CD14-positive monocyte (primary cell): Measurements from ENCODE around the gene SDK1. TPM values are rescaled to one million over a fixed set of nuclear protein-coding genes. Genes with fewer than 3 reads are reported as not detected.

ENCODE experiments used
- DNase-seq, 3 donors: peaks; one replicate each; pipeline ENCODE4 v3.0.0-alpha.2; 2011 to 2022
- H2AFZ ChIP-seq: 2 replicates; pipeline ENCODE4 v1.6.0; 2012; ENCODE audit warnings: mild to moderate bottlenecking, low read depth, low read length, inconsistent platforms; ENCODE audit not compliant: insufficient read depth, poor library complexity, severe bottlenecking
- H3K27ac ChIP-seq, 2 donors: 1 replicate in 1 of 2; 2 replicates in 1 of 2; pipeline ENCODE4 v1.5.1; 2012 to 2013; ENCODE audit warnings: low read length in 2 of 2, control low read depth in 1 of 2, inconsistent platforms in 1 of 2, low read depth in 1 of 2, mild to moderate bottlenecking in 1 of 2
- H3K27me3 ChIP-seq, 2 donors: one replicate each; pipeline versions ENCODE4 v1.6.0 to v1.6.1; 2011 to 2013; ENCODE audit warnings: low read length in 2 of 2; ENCODE audit not compliant: control insufficient read depth in 2 of 2, insufficient read depth in 2 of 2
- H3K36me3 ChIP-seq, 2 donors: replicated peaks in 1 of 2; 1 replicate in 1 of 2; 2 replicates in 1 of 2; pipeline versions ENCODE4 v1.5.1 to v1.6.1; 2012 to 2013; ENCODE audit warnings: low read length in 2 of 2, control low read depth in 1 of 2, inconsistent platforms in 1 of 2, mild to moderate bottlenecking in 1 of 2; ENCODE audit not compliant: insufficient read depth in 2 of 2, control insufficient read depth in 1 of 2
- H3K4me1 ChIP-seq, 2 donors: 1 replicate in 1 of 2; 2 replicates in 1 of 2; pipeline versions ENCODE4 v1.5.1 to v1.6.1; 2012 to 2013; ENCODE audit warnings: low read length in 2 of 2, control low read depth in 1 of 2, inconsistent platforms in 1 of 2, mild to moderate bottlenecking in 1 of 2, moderate library complexity in 1 of 2; ENCODE audit not compliant: insufficient read depth in 2 of 2, control insufficient read depth in 1 of 2
- H3K4me2 ChIP-seq: replicated peaks from 2 replicates; pipeline ENCODE3; 2012; ENCODE audit warnings: low read length, moderate library complexity, mild to moderate bottlenecking; ENCODE audit not compliant: poor library complexity, severe bottlenecking; ENCODE audit errors: extremely low read depth
- H3K4me3 ChIP-seq, 3 experiments: fragments of 200-600 bp in 1 of 3; sonication (generic) in 1 of 3; replicated peaks in 1 of 3; 1 replicate in 2 of 3; 2 replicates in 1 of 3; pipeline ENCODE4 v1.5.1; 2011 to 2013; ENCODE audit warnings: low read length in 3 of 3, mild to moderate bottlenecking in 3 of 3, control low read depth in 2 of 3, low read depth in 2 of 3, inconsistent platforms in 1 of 3, moderate library complexity in 1 of 3
- H3K79me2 ChIP-seq: 2 replicates; pipeline ENCODE4 v1.6.0; 2012; ENCODE audit warnings: mild to moderate bottlenecking, control low read depth, inconsistent platforms, low read length, moderate library complexity; ENCODE audit not compliant: insufficient read depth
- H3K9ac ChIP-seq: 2 replicates; pipeline ENCODE4 v1.6.0; 2017; ENCODE audit warnings: low read length, mild to moderate bottlenecking; ENCODE audit not compliant: insufficient read depth, poor library complexity, severe bottlenecking
- H3K9me3 ChIP-seq, 2 donors: replicated peaks in 1 of 2; 1 replicate in 1 of 2; 2 replicates in 1 of 2; pipeline versions ENCODE4 v1.5.1 to v1.6.1; 2012 to 2013; ENCODE audit warnings: low read length in 2 of 2, control low read depth in 1 of 2; ENCODE audit not compliant: control insufficient read depth in 1 of 2, insufficient read depth in 1 of 2
- H4K20me1 ChIP-seq: 2 replicates; pipeline ENCODE4 v1.6.0; 2012; ENCODE audit warnings: mild to moderate bottlenecking, low read length, control low read depth, moderate library complexity; ENCODE audit not compliant: insufficient read depth
- H3K27ac Mint-ChIP-seq, 7 donors: one replicate each; pipeline ENCODE4 v1.8.0; 2020; ENCODE audit warnings: mild to moderate bottlenecking in 7 of 7, mixed read lengths in 7 of 7, moderate library complexity in 6 of 7, inconsistent platforms in 2 of 7
- H3K27me3 Mint-ChIP-seq, 3 donors: one replicate each; pipeline ENCODE4 v1.8.0; 2021 to 2022; ENCODE audit warnings: low read depth in 3 of 3, mild to moderate bottlenecking in 3 of 3, mixed read lengths in 3 of 3, moderate library complexity in 3 of 3, inconsistent platforms in 1 of 3
- H3K36me3 Mint-ChIP-seq, 2 donors: one replicate each; pipeline ENCODE4 v1.8.0; 2020; ENCODE audit warnings: mixed read lengths in 2 of 2, inconsistent platforms in 1 of 2, mild to moderate bottlenecking in 1 of 2
- H3K4me1 Mint-ChIP-seq: one replicate; pipeline ENCODE4 v1.8.0; 2020; ENCODE audit warnings: mild to moderate bottlenecking, mixed read lengths
- H3K4me3 Mint-ChIP-seq, 2 donors: one replicate each; pipeline ENCODE4 v1.8.0; 2020; ENCODE audit warnings: mild to moderate bottlenecking in 2 of 2, mixed read lengths in 2 of 2, moderate library complexity in 1 of 2
- H3K9me3 Mint-ChIP-seq, 7 donors: one replicate each; pipeline ENCODE4 v1.8.0; 2020 to 2022; ENCODE audit warnings: mixed read lengths in 7 of 7, mild to moderate bottlenecking in 6 of 7, moderate library complexity in 6 of 7, inconsistent platforms in 2 of 7
- CTCF ChIP-seq: fragments of 200-600 bp; IDR thresholded peaks from one replicate; pipeline ENCODE4 v1.8.0; 2022; ENCODE audit warnings: antibody characterized with exemption, mild to moderate bottlenecking
- WGBS: methylation state at CpG from one replicate; pipeline ENCODE4 v1.1.5; 2013; ENCODE audit warnings: missing lambda C conversion rate; ENCODE audit not compliant: insufficient coverage; 5-methylcytosine and 5-hydroxymethylcytosine counted together
- intact Hi-C, 2 donors: fragments of 100-400 bp; cut with micrococcal nuclease; formaldehyde crosslinking; loops; one replicate each; pipeline versions ENCODE4 v1.15.0 to v1.15.1; 2023
- polyA plus RNA-seq, 3 donors: library from polyadenylated mRNA; depleted of rRNA in 1 of 3; unstranded in 2 of 3; stranded (reverse) in 1 of 3; fragments of 300-500 nt in 2 of 3; fragments of >200 nt in 1 of 3; fragmentation: Illumina TruSeq in 2 of 3; gene quantifications; 1 replicate in 2 of 3; 2 replicates in 1 of 3; pipeline ENCODE4 v1.2.3, GENCODE V29; 2012 to 2021

Gene SDK1
- polyA plus RNA-seq, 3 donors = 0.01 TPM; not detected in 2

GRCh38 chr7:4137552-4137951 lies 836.5 kb downstream of the SDK1 start:
- Histone ChIP-seq H2AFZ (no peak overlapping the region), H3K36me3 (no peaks in the 10 kb centered on the region), H3K27ac (no peak overlapping the region), H3K4me2 (no peak overlapping the region), H3K79me2 (no peaks in the 10 kb centered on the region), H3K4me1 (no peaks in the 10 kb centered on the region), H3K27me3 (no peaks in the 10 kb centered on the region), H4K20me1 (no peaks in the 10 kb centered on the region), H3K4me3 (no peak overlapping the region), H3K9ac (no peak overlapping the region), H3K9me3 (no peaks in the 10 kb centered on the region)
- no peak overlapping the region for H3K4me3 Mint-ChIP-seq
- H3K27ac Mint-ChIP-seq = peak overlapping the region in 1 of 7 donors; percentile 18
- H3K36me3 Mint-ChIP-seq = no peaks in the 10 kb centered on the region
- peaks cover 0 to 2% (median 0%) of the 10 kb centered on the region in 7 donors for H3K9me3 Mint-ChIP-seq
- no peaks in the 10 kb centered on the region for H3K4me1 Mint-ChIP-seq
- intact Hi-C loops = no loop called here
- peaks cover 0 to 2% (median 1%) of the 10 kb centered on the region in 3 donors for H3K27me3 Mint-ChIP-seq
- DNase-seq = no peak
- no peak for TF ChIP-seq CTCF
- 89% methylated on average over 14 of the region's 14 CpGs for WGBS

GRCh38 chr7:4138866-4139265 lies 837.8 kb downstream of the SDK1 start:
- peaks cover 1 to 2% (median 2%) of the 10 kb centered on the region in 3 donors for H3K27me3 Mint-ChIP-seq
- H3K27ac Mint-ChIP-seq = no peak overlapping the region
- H3K9ac ChIP-seq = no peak overlapping the region
- DNase-seq = no peak
- H3K4me3 ChIP-seq = no peak overlapping the region
- H2AFZ ChIP-seq = no peak overlapping the region
- no peak overlapping the region for H3K27ac ChIP-seq
- H3K9me3 Mint-ChIP-seq = peaks cover 0 to 2% (median 0%) of the 10 kb centered on the region in 7 donors
- no peaks in the 10 kb centered on the region for H3K4me1 ChIP-seq
- intact Hi-C loops = no loop called here
- WGBS = 87% methylated on average over 8 of the region's 11 CpGs
- no peaks in the 10 kb centered on the region for H3K27me3 ChIP-seq
- H3K4me3 Mint-ChIP-seq = no peak overlapping the region
- H3K9me3 ChIP-seq = no peaks in the 10 kb centered on the region
- H4K20me1 ChIP-seq = no peaks in the 10 kb centered on the region
- H3K36me3 ChIP-seq = no peaks in the 10 kb centered on the region
- no peak overlapping the region for H3K4me2 ChIP-seq
- no peaks in the 10 kb centered on the region for H3K79me2 ChIP-seq
- TF ChIP-seq CTCF = no peak
- H3K4me1 Mint-ChIP-seq = no peaks in the 10 kb centered on the region
- H3K36me3 Mint-ChIP-seq = no peaks in the 10 kb centered on the region
